NCI-H82 (cell line): Measurements from ENCODE around the gene CWF19L1.

ENCODE experiments used
- DNase-seq: peaks from one replicate; lab custom pipeline; 2025; lab: John Stamatoyannopoulos, UW

The CWF19L1 gene

GRCh38 chr10:100253041-100253440, 14.4 kb downstream of the CWF19L1 start:
- no peak for DNase-seq

GRCh38 chr10:100248820-100249219, 18.6 kb downstream of the CWF19L1 start:
- no peak for DNase-seq

GRCh38 chr10:100245484-100246220, 21.8 kb downstream of the CWF19L1 start:
- no peak for DNase-seq

GRCh38 chr10:100239851-100240250, 27.6 kb downstream of the CWF19L1 start:
- DNase-seq: no peak

- DNase-seq: no peak
Observed at GRCh38 chr10:100238429-100238828, 29.0 kb downstream of the CWF19L1 start.

- no peak for DNase-seq
Observed at GRCh38 chr10:100232101-100232500, 35.3 kb downstream of the CWF19L1 start.

DNA sequence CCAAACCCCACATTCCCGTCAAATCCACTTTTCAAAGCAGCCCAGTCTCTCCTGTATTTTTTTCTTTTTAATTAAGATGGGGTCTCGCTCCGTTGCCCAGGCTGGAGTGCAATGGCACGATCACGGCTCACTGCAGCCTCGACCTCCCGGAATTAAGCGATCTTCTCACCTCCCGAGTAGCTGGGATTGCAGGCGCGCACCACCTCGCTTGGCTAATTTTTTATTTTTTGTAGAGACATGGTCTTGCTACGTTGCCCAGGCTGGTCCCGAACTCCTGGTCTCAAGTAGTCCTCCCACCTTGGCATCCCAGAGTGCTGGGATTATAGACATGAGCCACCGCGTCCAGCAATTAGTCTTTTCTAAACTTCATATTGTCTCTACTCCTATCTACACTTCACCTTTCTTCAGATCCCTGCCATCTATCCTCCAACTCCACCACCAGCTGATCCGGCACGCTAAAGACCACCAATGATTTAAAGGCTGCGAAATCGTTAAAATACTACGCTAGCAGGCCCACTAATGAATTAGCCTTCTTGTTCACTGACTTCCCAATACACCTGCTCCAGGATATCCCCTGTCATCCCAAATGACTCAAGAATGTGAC, 37.5 kb downstream of the CWF19L1 start:
- no peak for DNase-seq

DNA sequence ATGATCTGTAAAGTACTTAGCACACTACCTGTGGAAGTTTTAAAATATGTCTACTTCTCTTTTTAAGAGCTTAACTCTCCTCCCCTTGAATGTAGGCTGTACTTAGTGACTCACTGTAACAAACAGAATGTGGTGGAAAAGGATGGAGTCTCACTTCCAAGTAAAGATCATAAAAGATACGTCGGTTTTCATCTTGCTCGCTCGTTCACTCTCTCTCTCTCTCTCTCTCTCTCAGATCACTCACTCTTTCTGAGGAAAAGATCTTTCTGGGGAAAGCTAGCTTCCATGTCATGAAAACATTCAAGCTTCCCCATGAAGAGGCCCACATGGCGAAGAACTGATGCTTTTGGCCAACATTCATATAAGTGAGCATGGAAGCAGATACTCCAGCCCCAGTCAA, 43.6 kb downstream of the CWF19L1 start:
- DNase-seq: no peak

GRCh38 chr10:100222529-100222928, 44.9 kb downstream of the CWF19L1 start:
- DNase-seq: no peak

GRCh38 chr10:100216006-100216405, 51.4 kb downstream of the CWF19L1 start:
- no peak for DNase-seq

- DNase-seq: no peak
Observed at GRCh38 chr10:100209303-100209702, 58.1 kb downstream of the CWF19L1 start.

- no peak for DNase-seq
Observed at GRCh38 chr10:100208276-100208675, 59.2 kb downstream of the CWF19L1 start.

DNA sequence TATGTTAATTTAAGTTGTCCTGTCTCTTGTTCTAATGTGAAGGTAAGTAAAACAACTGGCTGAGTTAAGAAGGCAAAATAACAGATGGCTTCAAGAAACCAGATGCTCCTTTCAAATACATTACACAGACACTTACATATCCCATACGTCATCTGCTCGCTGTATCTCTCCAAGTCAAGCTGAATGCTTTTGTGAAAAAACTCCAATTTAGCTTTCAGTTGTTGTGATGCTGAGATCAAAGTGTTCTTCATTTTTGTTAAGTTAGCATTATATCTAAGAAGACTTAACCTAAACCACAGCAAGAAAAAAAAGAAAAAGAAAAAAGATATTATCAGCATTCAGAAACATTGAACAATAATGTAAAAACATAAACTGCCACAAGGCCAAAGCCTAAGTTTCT, 63.1 kb downstream of the CWF19L1 start:
- DNase-seq: peak; percentile 74

DNA sequence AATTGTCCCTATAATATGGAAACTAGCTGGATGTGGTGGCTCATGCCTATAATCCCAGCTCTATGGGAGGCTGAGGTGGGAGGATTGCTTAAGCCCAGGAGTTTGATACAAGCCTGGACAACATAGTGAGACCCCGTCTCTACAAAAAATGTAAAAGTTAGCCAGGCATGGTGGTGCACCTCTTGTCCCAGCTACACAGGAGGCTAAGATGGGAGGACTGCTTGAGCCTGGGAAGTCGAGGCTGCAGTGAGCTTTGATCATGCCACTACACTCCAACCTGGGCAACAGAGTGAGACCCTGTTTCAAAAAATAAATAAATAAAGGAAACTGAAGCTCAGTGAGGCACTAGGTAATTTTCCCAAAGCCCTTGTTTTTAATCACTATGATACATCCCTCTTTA, 65.9 kb downstream of the CWF19L1 start:
- no peak for DNase-seq

DNA sequence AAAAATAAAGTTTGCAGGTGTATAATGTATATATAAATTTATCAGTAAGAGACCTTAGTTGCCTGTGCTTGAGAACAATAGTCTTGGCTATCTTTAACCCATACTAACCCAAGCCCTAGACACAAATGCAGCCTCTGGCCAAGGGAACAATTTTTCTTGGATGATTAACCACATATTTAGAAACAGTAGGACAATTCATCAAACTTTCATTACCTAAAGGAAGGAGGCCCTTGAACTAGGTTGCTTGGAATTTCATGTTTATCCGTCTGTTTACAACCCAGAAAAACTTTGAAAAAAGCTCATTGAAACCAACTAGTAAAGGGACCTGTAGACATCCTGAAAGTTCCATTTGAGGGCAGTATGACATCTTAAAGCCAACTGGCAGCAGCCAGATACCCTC, 72.7 kb downstream of the CWF19L1 start:
- no peak for DNase-seq

DNA sequence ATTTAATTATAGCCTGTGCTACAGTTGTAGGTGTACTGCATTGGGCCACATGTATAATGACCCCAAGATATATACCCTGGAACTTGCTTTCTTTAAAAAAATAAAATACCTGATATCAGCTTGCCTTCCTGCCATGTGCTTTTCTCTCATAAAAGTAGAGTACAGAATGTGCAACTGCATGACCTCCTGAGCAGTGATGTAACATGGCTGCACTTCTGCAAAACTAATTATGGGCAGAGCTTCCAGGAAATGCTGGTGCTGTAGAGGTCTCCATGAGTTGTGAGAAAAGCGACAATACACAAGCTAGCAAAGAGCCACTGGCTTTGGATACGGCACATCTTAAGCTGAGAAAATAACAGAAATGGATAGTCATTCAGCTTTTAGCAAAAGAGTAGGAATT, 75.1 kb downstream of the CWF19L1 start:
- no peak for DNase-seq

GRCh38 chr10:100186253-100187212, 80.9 kb downstream of the CWF19L1 start:
- peak; percentile 80 for DNase-seq

DNA sequence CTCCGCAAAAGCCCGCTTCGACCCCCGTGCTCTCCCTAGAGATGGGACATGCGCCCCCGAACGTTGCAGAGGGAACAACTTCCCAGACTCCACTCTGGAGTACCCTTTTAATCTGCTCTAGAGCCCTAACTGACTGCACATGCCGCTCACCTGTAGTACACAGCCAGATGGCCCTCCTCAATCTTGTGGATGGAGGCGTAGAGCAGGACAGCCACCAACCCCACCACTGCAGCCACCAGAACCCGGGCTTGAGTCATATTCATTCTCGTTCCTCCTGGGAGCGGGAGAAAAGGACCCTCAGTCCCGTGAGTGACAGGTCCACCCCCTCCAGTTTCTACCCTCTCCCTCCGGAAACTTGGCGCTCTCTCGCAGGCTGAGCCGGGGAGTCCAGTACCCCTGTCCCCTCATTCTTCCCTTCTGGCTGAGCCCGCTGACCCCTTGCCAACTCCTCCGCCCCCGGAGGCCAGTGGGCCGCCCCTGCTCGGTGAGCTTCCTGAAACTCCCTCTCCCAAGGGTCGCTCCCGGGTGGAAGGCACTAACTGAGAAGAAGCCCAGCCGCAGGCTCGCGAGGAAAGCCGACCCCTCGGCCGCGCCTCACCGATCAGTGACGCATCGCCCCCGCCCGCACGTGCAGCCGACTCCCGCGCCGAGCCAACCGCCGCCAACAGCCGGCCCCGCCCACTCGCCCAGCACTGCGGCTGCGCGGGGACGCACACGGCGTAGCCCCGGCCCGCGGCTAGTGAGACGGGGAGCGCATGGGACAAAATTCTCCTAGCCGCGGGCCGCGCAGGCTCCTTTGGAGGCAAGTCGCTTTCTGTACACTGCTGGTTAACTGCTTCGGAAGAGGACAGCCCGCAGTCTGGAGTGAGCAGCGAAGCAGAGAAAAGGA, 81.8 kb downstream of the CWF19L1 start, which contains the start of gene ERLIN1:
Gene ERLIN1 (minus strand): TSS at position 666 of the 889 bp plus-strand sequence. CDS start 403 bp downstream, at position 263.
- peak; percentile 94 for DNase-seq

DNA sequence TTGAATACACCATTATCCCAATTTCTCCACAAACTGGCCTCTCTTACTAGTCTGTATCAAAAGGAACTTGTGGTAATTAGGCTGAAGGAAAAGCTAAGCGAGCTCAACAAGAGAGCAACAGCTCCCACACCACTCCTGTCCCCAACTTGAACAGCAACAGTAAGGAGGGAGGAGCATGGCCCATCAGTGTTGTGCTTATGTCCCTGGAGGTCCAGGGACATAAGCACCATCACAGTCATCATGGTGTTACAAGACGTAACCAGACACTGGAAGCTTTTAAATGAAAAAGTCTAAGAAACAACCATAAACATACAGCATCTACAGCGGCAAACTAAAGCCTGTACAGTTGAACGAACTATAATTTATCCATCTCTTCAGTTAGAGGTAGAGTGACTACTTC, 82.6 kb downstream of the CWF19L1 start:
- peak; percentile 62 for DNase-seq

- DNase-seq: no peak
Observed at GRCh38 chr10:100184426-100184825, 83.0 kb downstream of the CWF19L1 start.

DNA sequence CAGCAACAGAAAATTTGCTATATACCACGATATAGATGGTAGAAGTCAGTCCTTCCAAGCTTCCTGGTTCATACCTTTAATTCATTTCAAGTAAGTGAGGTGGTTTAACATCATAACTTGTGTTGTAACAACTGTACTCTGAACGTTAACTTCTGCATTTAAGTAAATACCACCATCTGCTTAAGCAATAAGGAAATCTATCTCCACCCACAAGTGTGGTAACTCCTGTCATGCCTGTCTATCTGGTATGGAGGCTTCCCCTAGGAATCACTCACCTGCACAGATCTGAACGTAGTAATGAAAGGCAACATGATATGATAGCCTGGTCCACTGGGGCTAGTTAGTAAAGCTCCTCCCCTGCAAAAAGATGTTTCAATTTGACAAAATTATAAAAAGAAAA, 84.0 kb downstream of the CWF19L1 start:
- peak; percentile 30 for DNase-seq
